ENCODE data around the gene TP73. TPM values are rescaled to one million over a fixed set of nuclear protein-coding genes. Genes with fewer than 3 reads are reported as not detected.
A peak's percentile ranks its signal among the peaks of the same experiment; 100 is the strongest.
"Not testable (repeated sequence)": the region's sequence is repeated elsewhere in the genome, so short reads cannot be mapped to it uniquely, and the experiment has no call there.

The TP73 gene
- total RNA-seq, 2 donors from 2014 or later: not detected

DNA sequence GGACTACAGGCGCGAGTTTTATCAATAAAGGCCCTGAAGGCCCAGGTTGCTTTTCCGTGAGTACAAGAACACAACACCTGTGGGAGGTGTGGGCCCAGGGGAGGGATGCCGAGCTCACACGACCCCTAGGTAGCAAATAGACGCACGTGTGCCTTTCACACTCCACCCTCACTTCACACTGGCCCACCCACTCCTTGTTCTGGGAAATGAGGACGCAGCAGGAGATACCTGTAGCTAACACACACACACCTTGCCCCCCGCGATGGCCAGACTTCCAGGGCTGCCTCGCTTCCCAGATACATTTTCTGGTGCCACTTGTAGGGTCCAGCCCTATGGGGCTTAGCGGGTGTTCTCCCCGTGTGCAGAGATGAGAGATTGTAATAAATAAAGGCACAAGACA, 95.6 kb downstream of the TP73 start:
- Histone ChIP-seq H3K4me3 (peak overlapping the region; percentile 83), H3K27me3 (replicated peaks; ENCODE audit: insufficient read depth) (no peaks in the 10 kb centered on the region), H3K9me3 (no peaks in the 10 kb centered on the region), H3K27ac (peak overlapping the region in 1 of 2 donors; percentile 25), H3K4me1 (ENCODE audit: control insufficient read depth in 1 of 2, low read depth in 2 of 2) (peaks cover 9 to 15% of the 10 kb centered on the region in 2 donors), H3K36me3 (peaks cover 1% of the 10 kb centered on the region)
- ATAC-seq (ENCODE audit: insufficient number of reproducible peaks, low FRiP score, low read depth): no peak
- no peak for DNase-seq (ENCODE audit: low spot score)
- TF ChIP-seq, protein P1, sequence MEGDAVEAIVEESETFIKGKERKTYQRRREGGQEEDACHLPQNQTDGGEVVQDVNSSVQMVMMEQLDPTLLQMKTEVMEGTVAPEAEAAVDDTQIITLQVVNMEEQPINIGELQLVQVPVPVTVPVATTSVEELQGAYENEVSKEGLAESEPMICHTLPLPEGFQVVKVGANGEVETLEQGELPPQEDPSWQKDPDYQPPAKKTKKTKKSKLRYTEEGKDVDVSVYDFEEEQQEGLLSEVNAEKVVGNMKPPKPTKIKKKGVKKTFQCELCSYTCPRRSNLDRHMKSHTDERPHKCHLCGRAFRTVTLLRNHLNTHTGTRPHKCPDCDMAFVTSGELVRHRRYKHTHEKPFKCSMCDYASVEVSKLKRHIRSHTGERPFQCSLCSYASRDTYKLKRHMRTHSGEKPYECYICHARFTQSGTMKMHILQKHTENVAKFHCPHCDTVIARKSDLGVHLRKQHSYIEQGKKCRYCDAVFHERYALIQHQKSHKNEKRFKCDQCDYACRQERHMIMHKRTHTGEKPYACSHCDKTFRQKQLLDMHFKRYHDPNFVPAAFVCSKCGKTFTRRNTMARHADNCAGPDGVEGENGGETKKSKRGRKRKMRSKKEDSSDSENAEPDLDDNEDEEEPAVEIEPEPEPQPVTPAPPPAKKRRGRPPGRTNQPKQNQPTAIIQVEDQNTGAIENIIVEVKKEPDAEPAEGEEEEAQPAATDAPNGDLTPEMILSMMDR (IDR thresholded peaks at IDR 0.05): no peak

DNA sequence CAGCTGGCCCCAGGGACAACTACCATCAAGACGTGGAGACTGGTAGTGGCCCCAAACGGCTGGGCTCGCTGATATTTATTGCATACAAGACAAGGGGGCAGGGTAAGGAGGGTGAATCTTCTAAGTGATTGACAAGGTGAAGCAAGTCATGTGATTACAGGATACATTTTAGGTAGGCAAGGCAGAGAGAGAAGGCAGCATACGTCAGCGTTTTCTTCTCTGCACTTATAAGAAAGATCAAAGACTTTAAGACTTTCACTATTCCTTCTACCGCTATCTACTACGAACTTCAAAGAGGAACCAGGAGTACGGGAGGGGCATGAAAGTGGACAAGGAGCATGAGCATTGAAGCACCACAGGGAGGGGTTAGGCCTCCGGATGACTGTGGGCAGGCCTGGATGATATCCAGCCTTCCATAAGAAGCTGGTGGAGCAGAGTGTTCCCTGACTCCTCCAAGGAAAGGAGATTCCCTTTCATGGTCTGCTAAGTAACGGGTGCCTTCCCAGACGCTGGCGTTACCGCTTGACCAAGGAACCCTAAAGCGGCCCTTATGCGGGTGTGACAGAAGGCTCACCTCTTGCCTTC, 96.1 kb downstream of the TP73 start:
- H3K9me3 ChIP-seq; ATAC-seq (ENCODE audit: insufficient number of reproducible peaks, low FRiP score, low read depth); H3K27me3 ChIP-seq (replicated peaks; ENCODE audit: insufficient read depth); H3K36me3 ChIP-seq; H3K27ac ChIP-seq; H3K4me3 ChIP-seq; DNase-seq (ENCODE audit: low spot score): not testable (repeated sequence)
- peaks cover 9 to 15% of the 10 kb centered on the region in 2 donors for H3K4me1 ChIP-seq (ENCODE audit: control insufficient read depth in 1 of 2, low read depth in 2 of 2)

DNA sequence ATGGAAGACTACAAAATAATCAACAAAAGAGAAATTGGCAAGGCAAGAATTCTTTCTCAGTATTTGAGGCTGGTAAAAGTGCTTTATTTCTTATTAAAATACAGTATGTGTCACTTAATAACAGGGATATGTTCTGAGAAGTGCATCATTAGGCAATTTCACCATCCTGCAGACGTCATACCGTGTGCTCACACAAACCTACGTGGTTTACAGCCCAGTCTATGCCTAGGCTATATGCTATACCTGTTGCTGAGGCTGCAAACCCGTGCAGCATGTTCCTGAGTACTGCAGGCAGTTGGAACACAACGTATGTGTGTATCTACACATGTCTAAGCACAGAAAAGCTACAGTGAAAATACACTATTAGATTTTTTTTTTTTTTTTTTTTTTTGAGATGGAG, 97.2 kb downstream of the TP73 start:
- ATAC-seq (ENCODE audit: insufficient number of reproducible peaks, low FRiP score, low read depth) (no peak), DNase-seq (ENCODE audit: low spot score) (no peak)
- H3K27ac ChIP-seq: no peak overlapping the region
- no peaks in the 10 kb centered on the region for H3K9me3 ChIP-seq
- H3K27me3 ChIP-seq (replicated peaks; ENCODE audit: insufficient read depth): no peaks in the 10 kb centered on the region
- H3K4me1 ChIP-seq (ENCODE audit: control insufficient read depth in 1 of 2, low read depth in 2 of 2): peaks cover 9 to 11% of the 10 kb centered on the region in 2 donors
- no peaks in the 10 kb centered on the region for H3K36me3 ChIP-seq
- TF ChIP-seq, protein P1 (IDR thresholded peaks at IDR 0.05): no peak
- H3K4me3 ChIP-seq: no peak overlapping the region

DNA sequence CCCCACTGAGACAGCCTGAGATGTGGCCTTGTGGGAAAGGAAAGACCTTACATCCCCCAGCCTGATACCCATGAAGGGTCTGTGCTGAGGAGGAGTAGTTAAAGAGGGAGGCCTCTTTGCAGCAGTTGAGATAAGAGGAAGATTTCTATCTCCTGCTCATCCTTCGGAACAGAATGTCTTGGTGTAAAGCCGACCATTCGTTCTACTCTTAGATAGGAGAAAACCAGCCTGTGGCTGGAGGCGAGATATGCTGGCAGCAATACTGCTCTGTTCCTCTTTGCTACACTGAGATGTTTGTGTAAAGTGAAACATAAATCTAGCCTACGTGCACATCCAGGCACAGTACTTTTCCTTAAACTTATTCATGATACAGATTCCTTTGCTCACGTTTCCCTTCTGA, 98.4 kb downstream of the TP73 start:
- no peak for ATAC-seq (ENCODE audit: insufficient number of reproducible peaks, low FRiP score, low read depth)
- Histone ChIP-seq H3K9me3 (no peaks in the 10 kb centered on the region), H3K4me3 (no peak overlapping the region), H3K4me1 (ENCODE audit: control insufficient read depth in 1 of 2, low read depth in 2 of 2) (peaks cover 9 to 11% of the 10 kb centered on the region in 2 donors), H3K36me3 (no peaks in the 10 kb centered on the region), H3K27ac (no peak overlapping the region), H3K27me3 (replicated peaks; ENCODE audit: insufficient read depth) (no peaks in the 10 kb centered on the region)
- TF ChIP-seq, protein P1 (IDR thresholded peaks at IDR 0.05): no peak
- no peak for DNase-seq (ENCODE audit: low spot score)

DNA sequence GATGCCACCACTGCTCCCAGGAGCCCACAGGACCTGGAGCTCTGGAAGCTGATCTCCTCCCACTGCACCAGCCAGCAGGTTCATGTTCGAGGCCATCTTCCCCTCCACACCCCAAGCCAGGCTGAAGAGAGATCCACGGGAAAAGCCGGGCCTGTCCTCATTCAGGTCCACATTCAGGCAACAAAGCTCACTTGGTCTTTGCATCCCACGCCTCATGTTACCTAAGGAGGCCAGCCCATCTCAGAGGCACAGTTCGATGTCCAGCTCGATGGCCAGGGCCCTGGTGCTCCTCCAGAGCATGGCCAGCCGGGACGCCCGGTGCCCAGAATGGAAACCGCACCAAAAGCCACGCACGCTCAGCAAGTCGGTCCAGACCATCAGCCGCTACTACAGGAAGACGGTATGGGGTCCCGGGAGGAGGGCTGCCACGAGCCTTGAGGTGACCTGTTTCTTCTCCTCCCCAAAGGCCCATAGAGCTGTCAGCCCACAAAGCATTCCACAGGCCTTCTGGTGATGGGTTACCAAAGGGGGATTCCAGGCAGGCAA, 100.2 kb downstream of the TP73 start, which contains the start of gene CCDC27:
Gene CCDC27, plus strand, starts transcription at position 51 of the 546 bp plus-strand sequence. Its CDS starts 32 bp downstream, at position 83.
- no peaks in the 10 kb centered on the region for H3K27me3 ChIP-seq (replicated peaks; ENCODE audit: insufficient read depth)
- no peak within 1 kb of the TSS for H3K27ac ChIP-seq
- no peak within 1 kb of the TSS for H3K4me3 ChIP-seq
- ATAC-seq (ENCODE audit: insufficient number of reproducible peaks, low FRiP score, low read depth): no peak
- TF ChIP-seq, protein P1 (IDR thresholded peaks at IDR 0.05): no peak
- no peak for DNase-seq (ENCODE audit: low spot score)
- H3K4me1 ChIP-seq (ENCODE audit: control insufficient read depth in 1 of 2, low read depth in 2 of 2): peaks cover 5% of the 10 kb centered on the region in 2 donors
- H3K9me3 ChIP-seq: no peaks in the 10 kb centered on the region
- H3K36me3 ChIP-seq: no peaks in the 10 kb centered on the region

All from thoracic aorta (tissue), 2 donors.